CD4-positive, alpha-beta memory T cell (primary cell): ENCODE results near the gene RSPH10B2. TPM values are rescaled to one million over a fixed set of nuclear protein-coding genes. Genes with fewer than 3 reads are reported as not detected.
"Not testable (repeated sequence)": the region's sequence is repeated elsewhere in the genome, so short reads cannot be mapped to it uniquely, and the experiment has no call there.

ENCODE experiments used
- CTCF ChIA-PET: fragments of 350-600 bp; sonication (Branson Sonifier 250); formaldehyde crosslinking; loops from one replicate; lab custom pipeline; 2021; ENCODE audit warnings: inconsistent platforms; ENCODE audit not compliant: partially characterized antibody; lab: Charles Lee
- POLR2A ChIA-PET: fragments of 350-600 bp; sonication (Branson Sonifier 250); formaldehyde crosslinking; loops from one replicate; lab custom pipeline; 2021; ENCODE audit not compliant: partially characterized antibody; lab: Charles Lee
- DNase-seq, 5 donors: peaks; one replicate each; pipeline versions ENCODE4 v3.0.0 to v3.0.0-alpha.2; 2020 to 2022; ENCODE audit warnings: mixed read lengths in 1 of 5
- H3K27ac ChIP-seq: one replicate; pipeline ENCODE4 v1.7.0; 2013; ENCODE audit warnings: low read depth, low read length
- H3K27me3 ChIP-seq: 2 replicates; pipeline ENCODE4 v1.7.0; 2013; ENCODE audit warnings: mild to moderate bottlenecking, low read length, moderate library complexity; ENCODE audit not compliant: insufficient read depth
- H3K36me3 ChIP-seq: 2 replicates; pipeline ENCODE4 v1.7.0; 2013; ENCODE audit warnings: mild to moderate bottlenecking, low read length, moderate library complexity; ENCODE audit not compliant: insufficient read depth
- H3K4me1 ChIP-seq: 2 replicates; pipeline ENCODE4 v1.7.0; 2013; ENCODE audit warnings: mild to moderate bottlenecking, low read length, moderate library complexity; ENCODE audit not compliant: insufficient read depth
- H3K4me3 ChIP-seq, 2 donors: one replicate each; pipeline ENCODE4 v1.7.0; 2013; ENCODE audit warnings: low read length in 2 of 2, mild to moderate bottlenecking in 1 of 2
- H3K9me3 ChIP-seq, 2 donors: one replicate each; pipeline ENCODE4 v1.7.0; 2013; ENCODE audit warnings: low read length in 2 of 2, control low read depth in 1 of 2; ENCODE audit not compliant: control insufficient read depth in 1 of 2
- H3K27ac Mint-ChIP-seq, 7 donors: one replicate each; pipeline ENCODE4 v1.8.0; 2020 to 2021; ENCODE audit warnings: mixed read lengths in 7 of 7, mild to moderate bottlenecking in 6 of 7, inconsistent platforms in 3 of 7, moderate library complexity in 3 of 7
- H3K27me3 Mint-ChIP-seq, 2 donors: one replicate each; pipeline ENCODE4 v1.8.0; 2020 to 2021; ENCODE audit warnings: mixed read lengths in 2 of 2
- H3K36me3 Mint-ChIP-seq, 2 donors: one replicate each; pipeline ENCODE4 v1.8.0; 2020 to 2021; ENCODE audit warnings: mixed read lengths in 2 of 2, inconsistent platforms in 1 of 2, mild to moderate bottlenecking in 1 of 2
- H3K4me1 Mint-ChIP-seq, 4 donors: one replicate each; pipeline ENCODE4 v1.8.0; 2020 to 2021; ENCODE audit warnings: mixed read lengths in 4 of 4, mild to moderate bottlenecking in 1 of 4
- H3K4me3 Mint-ChIP-seq, 8 donors: one replicate each; pipeline ENCODE4 v1.8.0; 2020 to 2021; ENCODE audit warnings: mixed read lengths in 8 of 8, mild to moderate bottlenecking in 7 of 8, moderate library complexity in 6 of 8, inconsistent platforms in 3 of 8
- H3K9me3 Mint-ChIP-seq, 8 donors: one replicate each; pipeline ENCODE4 v1.8.0; 2020 to 2021; ENCODE audit warnings: mixed read lengths in 8 of 8, mild to moderate bottlenecking in 5 of 8, inconsistent platforms in 3 of 8, moderate library complexity in 1 of 8
- intact Hi-C: fragments of 100-400 bp; cut with micrococcal nuclease; formaldehyde crosslinking; loops from one replicate; pipeline ENCODE4 v1.15.1; 2023
- polyA plus RNA-seq, 2 donors: library from polyadenylated mRNA; unstranded; fragments of 300-500 nt; fragmentation: Illumina TruSeq; gene quantifications; one replicate each; pipeline ENCODE4 v1.2.3, GENCODE V29; 2021
- total RNA-seq, 2 experiments: library from RNA; stranded (reverse); gene quantifications; one replicate each; pipeline ENCODE4 v1.2.3, GENCODE V29; 2021

The RSPH10B2 gene
- total and polyA plus RNA-seq, 4 experiments from 2014 or later: 0.10 to 1.1 (median 0.70) TPM; not detected in 1

DNA sequence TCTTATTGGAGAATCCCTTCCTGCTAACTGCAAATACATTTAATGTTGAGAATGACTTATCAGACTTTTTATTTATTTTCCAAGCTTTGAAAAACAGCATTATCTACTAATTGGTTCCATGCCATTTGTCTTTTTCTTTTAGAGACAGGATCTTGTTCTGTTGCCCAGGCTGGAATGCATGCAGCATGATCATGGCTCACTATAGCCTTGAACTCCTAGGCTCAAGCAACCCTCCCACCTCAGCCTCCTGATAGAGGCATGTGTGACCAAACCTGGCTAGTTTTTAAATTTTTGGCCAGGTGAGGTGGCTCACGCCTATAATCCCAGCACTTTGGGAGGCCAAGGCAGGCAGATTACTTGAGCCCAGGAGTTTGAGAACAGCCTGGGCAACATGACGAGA lies 59.1 kb downstream of the RSPH10B2 start:
- H3K36me3 Mint-ChIP-seq, H3K4me3 ChIP-seq, H3K9me3 ChIP-seq, H3K36me3 ChIP-seq, CTCF ChIA-PET, H3K27ac ChIP-seq, H3K4me3 Mint-ChIP-seq, POLR2A ChIA-PET, H3K4me1 ChIP-seq, H3K27me3 ChIP-seq, H3K9me3 Mint-ChIP-seq, H3K4me1 Mint-ChIP-seq, intact Hi-C loops, DNase-seq, H3K27me3 Mint-ChIP-seq: not testable (repeated sequence)
- H3K27ac Mint-ChIP-seq: peak overlapping the region in 1 of 7 donors; percentile 35

DNA sequence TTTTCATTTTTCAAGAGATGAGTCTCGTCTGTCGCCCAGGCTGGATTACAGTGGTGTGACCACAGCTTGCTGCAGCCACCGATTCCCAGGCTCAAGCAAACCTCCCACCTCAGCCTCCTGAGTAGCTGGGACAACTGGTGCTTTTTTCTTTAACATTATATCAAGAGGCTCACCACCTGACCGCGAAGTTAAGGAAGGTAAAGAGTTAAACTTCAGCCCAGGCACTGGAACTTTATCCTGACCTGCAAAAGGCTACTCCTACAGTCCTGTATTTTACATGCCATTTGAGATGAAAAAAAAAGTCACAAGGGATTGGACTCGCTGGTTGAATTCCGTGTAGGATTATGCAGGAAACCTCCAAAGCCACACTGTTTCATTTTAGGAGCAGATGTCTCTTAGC lies 61.6 kb downstream of the RSPH10B2 start:
- H3K27me3 Mint-ChIP-seq, H3K27ac Mint-ChIP-seq, H3K4me1 ChIP-seq, H3K27ac ChIP-seq, H3K4me3 ChIP-seq, H3K9me3 ChIP-seq, H3K9me3 Mint-ChIP-seq, H3K36me3 ChIP-seq, H3K4me1 Mint-ChIP-seq, POLR2A ChIA-PET, H3K4me3 Mint-ChIP-seq, CTCF ChIA-PET, intact Hi-C loops, H3K27me3 ChIP-seq: not testable (repeated sequence)
- DNase-seq: peak in 1 of 5 donors; percentile 28
- H3K36me3 Mint-ChIP-seq: peaks cover 5 to 13% of the 10 kb centered on the region in 2 donors

DNA sequence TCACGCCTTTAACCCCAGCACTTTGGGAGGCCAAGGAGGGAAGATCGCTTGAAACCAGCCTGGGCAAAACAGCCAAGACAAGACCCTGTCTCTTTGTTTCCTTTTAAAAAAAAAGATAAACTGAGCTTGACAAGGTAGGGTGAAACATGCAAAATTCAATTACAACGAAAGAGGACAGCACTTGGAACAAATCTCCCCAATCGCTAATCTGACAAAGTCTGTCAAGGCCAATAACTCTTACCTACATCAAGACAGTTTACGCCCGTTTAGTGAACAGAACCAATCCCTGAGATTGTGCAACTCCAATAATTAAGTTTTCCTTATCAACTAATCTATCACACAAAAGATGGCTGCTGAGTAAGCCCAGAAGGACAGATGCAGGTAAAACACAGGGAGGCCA lies 67.7 kb downstream of the RSPH10B2 start:
- H3K9me3 Mint-ChIP-seq, intact Hi-C loops, H3K36me3 ChIP-seq, H3K27me3 Mint-ChIP-seq, CTCF ChIA-PET, H3K9me3 ChIP-seq, H3K27ac Mint-ChIP-seq, POLR2A ChIA-PET, H3K27me3 ChIP-seq, H3K4me1 ChIP-seq, DNase-seq, H3K27ac ChIP-seq, H3K4me3 ChIP-seq, H3K4me3 Mint-ChIP-seq: not testable (repeated sequence)
- Mint-ChIP-seq H3K36me3 (peaks cover 11 to 21% of the 10 kb centered on the region in 2 donors), H3K4me1 (peaks cover 0 to 19% (median 7%) of the 10 kb centered on the region in 4 donors)

DNA sequence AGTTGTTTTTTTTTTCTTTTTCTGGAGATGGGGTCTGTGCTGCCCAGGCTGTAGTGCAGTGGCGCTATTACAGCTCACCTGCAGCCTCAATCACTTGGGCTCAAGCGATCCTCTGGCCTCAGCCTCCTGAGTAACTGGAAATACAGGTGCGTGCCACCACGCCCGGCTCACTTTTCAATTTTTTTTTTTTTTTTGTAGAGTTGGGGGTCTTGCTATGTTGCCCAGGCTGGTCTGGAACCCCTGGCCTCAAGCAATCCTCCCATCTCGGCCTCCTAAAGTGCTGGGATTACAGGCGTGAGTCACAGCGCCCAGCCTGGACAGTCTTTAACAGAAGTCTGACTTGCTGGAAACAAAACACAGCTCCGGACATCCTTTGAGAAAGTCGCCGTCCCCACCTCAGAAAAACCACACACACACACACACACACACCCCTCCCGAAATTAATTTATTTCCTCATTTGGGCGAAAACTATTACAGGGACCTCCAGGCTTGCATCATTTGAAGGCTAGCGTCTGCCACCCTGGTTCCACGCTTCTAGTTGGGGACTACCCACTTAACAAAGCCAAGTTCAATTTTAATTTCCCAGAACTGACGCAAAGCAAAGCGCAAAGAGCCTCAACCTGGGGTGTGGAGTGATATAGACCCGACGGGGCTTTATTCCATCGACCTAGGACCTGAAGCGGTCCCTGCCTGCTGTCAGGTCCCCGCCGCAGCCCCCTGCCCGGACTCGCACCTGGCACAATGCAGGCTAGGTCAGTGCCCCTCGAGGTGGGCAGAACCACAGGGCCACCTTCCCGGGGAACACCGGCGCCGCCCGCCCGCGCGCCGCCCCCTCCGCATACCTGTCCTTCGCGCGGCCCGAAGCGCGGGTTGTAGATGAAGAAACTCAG lies 71.6 kb downstream of the RSPH10B2 start:
- H3K9me3 ChIP-seq, H3K36me3 ChIP-seq, DNase-seq, H3K27me3 Mint-ChIP-seq, CTCF ChIA-PET, intact Hi-C loops, H3K4me1 ChIP-seq, H3K9me3 Mint-ChIP-seq, H3K27me3 ChIP-seq, POLR2A ChIA-PET: not testable (repeated sequence)
- peak overlapping the region in 3 of 7 donors; percentile 5 to 86 (median 60) for H3K27ac Mint-ChIP-seq
- peaks cover 0 to 22% (median 8%) of the 10 kb centered on the region in 4 donors for H3K4me1 Mint-ChIP-seq
- peaks cover 10 to 14% of the 10 kb centered on the region in 2 donors for H3K36me3 Mint-ChIP-seq
- peak overlapping the region in 7 of 8 donors; percentile 48 to 91 (median 81) for H3K4me3 Mint-ChIP-seq
- Histone ChIP-seq H3K27ac (peak overlapping the region; percentile 21), H3K4me3 (peak overlapping the region in 1 of 2 donors; percentile 45)

DNA sequence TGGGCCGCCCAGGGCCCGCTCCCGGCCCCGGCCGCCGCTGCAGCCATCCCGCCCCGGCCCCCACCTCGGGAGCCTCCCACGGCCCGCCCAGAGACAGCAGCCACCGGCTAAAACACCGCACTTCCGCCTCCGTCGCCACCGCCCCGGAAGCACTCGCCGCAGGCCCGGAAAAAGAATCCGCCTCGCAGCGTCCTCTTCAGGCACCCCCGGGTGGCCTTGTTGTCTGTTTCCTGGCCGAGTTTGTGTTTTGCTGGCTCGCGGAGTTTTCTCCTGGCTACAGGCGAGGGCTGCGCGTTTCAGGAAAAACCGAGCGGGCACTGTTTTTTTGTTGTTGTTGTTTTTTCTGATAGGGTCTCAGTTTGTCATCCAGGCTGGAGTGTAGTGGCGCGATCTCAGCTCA lies 72.2 kb downstream of the RSPH10B2 start, which contains the start of gene CCZ1B:
CCZ1B (minus strand) TSS at position 125 of the 400 bp plus-strand sequence; CDS start at position 47, 78 bp downstream.
- H3K4me3 Mint-ChIP-seq: peak within 1 kb of the TSS; percentile 83 to 98 (median 94)
- H3K9me3 Mint-ChIP-seq, H3K27me3 Mint-ChIP-seq, H3K36me3 ChIP-seq, H3K9me3 ChIP-seq, H3K27me3 ChIP-seq, intact Hi-C loops, CTCF ChIA-PET, H3K4me1 ChIP-seq, POLR2A ChIA-PET: not testable (repeated sequence)
- H3K27ac ChIP-seq: peak within 1 kb of the TSS; percentile 21
- H3K4me3 ChIP-seq: peak within 1 kb of the TSS in 1 of 2 donors; percentile 45
- peaks cover 9 to 12% of the 10 kb centered on the region in 2 donors for H3K36me3 Mint-ChIP-seq
- peak within 1 kb of the TSS; percentile 72 to 97 (median 96) for H3K27ac Mint-ChIP-seq
- DNase-seq: peak; percentile 66 to 88 (median 86)
- H3K4me1 Mint-ChIP-seq: peaks cover 0 to 22% (median 8%) of the 10 kb centered on the region in 4 donors

DNA sequence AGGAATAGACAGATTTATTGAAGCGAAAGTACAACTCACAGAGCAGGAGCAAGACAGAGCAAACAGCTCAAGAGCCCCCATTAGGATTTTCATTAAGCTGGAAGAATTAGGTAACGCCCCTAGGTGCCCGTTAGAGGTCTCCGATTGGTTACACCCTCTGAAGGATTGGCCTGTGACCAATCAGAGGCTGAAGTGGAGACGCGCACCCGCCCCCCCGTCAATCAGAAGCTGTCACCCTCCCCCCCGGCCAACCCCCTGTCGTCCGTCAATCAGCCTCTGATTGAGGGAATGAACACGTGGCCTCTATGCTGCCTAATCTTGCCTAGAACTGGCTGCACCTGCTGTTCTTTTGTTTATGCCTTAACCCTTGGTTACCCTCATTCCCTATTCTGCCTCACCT lies 73.3 kb downstream of the RSPH10B2 start:
- H3K27me3 Mint-ChIP-seq, H3K27me3 ChIP-seq, H3K4me1 ChIP-seq, H3K36me3 ChIP-seq, POLR2A ChIA-PET, intact Hi-C loops, H3K4me3 ChIP-seq, H3K9me3 Mint-ChIP-seq, DNase-seq, H3K36me3 Mint-ChIP-seq, CTCF ChIA-PET, H3K27ac ChIP-seq, H3K9me3 ChIP-seq: not testable (repeated sequence)
- H3K27ac Mint-ChIP-seq: peak overlapping the region in 5 of 7 donors; percentile 9 to 52 (median 43)
- peak overlapping the region in 7 of 8 donors; percentile 48 to 75 (median 55) for H3K4me3 Mint-ChIP-seq
- peaks cover 0 to 22% (median 7%) of the 10 kb centered on the region in 4 donors for H3K4me1 Mint-ChIP-seq

DNA sequence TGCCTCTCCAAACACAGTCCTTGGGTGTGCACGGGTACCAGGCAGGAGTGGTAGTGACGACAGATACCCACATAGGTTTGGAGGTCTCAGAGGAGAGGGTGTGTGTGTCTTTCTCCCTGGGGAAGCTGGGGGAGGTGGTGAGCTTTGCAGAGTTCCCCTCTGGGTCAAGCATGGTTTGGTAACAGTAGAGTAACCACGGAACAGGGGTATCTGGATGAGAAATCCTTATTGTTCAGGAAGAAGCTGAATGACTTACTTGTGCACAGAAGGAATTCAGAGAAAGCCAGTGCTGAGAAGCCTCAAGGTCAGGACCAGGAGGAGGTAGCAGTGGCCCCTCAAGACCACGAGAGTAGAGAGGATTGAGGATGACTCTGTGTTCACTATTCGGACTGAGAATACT lies 75.7 kb downstream of the RSPH10B2 start:
- intact Hi-C loops: not testable (repeated sequence)

More for the DNA sequence above, 75.7 kb downstream of the RSPH10B2 start:
- H3K9me3 Mint-ChIP-seq, POLR2A ChIA-PET, H3K4me3 ChIP-seq, CTCF ChIA-PET, H3K27me3 ChIP-seq, H3K9me3 ChIP-seq, H3K36me3 ChIP-seq, H3K27ac ChIP-seq, H3K27me3 Mint-ChIP-seq, DNase-seq, H3K36me3 Mint-ChIP-seq, H3K4me1 ChIP-seq, H3K4me3 Mint-ChIP-seq, H3K27ac Mint-ChIP-seq: not testable (repeated sequence)
- peaks cover 0 to 18% (median 5%) of the 10 kb centered on the region in 4 donors for H3K4me1 Mint-ChIP-seq
